HuH-7.5 (cell line): ENCODE results near the gene NR1H2.

ENCODE experiments used
- DNase-seq: peaks from one replicate; pipeline ENCODE4 v3.0.0; 2011; ENCODE audit warnings: low spot score

Gene NR1H2

GRCh38 chr19:50422397-50423278, 46.4 kb downstream of the NR1H2 start:
- DNase-seq: no peak

GRCh38 chr19:50423279-50424113, 47.2 kb downstream of the NR1H2 start:
- DNase-seq: no peak

DNA sequence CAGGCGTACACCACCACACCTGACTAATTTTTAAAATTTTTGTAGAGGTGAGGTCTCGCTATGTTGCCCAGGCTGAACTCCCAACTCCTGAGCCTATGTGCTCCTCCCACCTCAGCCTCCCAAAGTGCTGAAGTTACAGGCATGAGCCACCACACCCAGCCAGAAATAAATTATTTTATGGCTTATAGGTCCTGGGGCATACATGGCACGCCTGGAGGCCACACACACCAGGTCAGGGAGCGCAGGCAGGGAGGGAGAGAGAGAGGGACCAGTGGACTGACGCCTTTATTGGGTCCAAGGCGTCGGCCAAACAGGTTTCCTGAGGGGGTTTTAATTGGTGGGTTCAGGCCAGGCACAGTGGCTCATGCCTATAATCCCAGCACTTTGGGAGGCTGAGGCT, 49.3 kb downstream of the NR1H2 start:
- DNase-seq: no peak

DNA sequence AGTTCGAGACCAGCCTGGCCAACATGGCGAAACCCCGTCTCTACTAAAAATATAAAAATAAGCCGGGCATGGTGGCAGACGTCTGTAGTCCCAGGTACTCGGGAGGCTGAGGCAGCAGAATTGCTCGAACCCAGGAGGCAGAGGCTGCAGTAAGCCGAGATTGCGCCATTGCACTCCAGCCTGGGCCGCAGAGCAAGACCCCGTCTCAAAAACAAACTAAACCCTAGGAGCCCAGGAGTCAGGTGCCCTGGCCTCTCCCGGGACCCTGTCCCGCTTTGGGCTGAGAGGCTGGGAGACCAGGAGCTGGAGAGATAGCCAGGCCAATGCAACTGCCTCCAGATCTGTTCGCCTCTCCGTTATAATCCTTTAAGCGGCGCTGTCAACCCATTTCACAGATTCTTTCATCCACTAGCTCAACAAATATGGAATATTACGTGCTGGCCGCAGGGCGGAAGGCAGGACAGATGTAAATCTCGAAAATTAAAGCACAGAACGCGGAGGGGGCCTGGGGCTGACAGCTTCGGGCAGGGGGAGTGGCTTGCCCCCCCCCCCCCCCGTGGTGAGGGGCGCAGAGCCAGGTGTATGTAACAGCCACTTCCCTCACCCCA, 51.2 kb downstream of the NR1H2 start:
- DNase-seq: no peak

DNA sequence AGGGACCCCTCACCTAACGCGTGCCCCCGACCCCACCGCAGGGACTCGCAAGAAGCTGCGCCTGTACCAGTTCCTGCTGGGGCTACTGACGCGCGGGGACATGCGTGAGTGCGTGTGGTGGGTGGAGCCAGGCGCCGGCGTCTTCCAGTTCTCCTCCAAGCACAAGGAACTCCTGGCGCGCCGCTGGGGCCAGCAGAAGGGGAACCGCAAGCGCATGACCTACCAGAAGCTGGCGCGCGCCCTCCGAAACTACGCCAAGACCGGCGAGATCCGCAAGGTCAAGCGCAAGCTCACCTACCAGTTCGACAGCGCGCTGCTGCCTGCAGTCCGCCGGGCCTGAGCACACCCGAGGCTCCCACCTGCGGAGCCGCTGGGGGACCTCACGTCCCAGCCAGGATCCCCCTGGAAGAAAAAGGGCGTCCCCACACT, 51.8 kb downstream of the NR1H2 start:
- DNase-seq: no peak

DNA sequence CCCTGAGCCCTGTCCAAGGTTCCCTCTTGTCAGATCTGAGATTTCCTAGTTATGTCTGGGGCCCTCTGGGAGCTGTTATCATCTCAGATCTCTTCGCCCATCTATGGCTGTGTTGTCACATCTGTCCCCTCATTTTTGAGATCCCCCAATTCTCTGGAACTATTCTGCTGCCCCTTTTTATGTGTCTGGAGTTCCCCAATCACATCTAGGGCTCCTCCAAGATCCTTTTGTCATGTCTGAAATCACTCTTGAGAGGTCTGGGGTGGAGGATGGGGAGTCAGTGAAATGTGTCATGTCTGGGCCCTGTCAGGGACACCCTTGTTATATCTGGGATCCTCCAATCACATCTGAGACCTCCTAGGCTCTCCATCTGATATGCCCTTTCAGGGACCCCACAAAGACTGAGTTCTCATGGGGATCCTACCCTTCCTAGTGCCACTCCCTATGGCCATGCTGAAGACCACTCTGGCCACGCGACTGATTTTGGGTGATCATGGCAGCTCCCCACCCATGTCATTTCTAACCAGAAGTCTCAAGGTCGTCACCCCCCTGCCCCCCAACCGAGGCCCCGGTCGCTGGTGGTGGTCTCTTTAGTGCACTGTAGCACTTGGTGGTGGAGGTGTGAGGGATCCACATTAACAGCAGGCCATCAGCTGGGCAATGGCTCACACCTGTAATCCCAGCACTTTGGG, 52.7 kb downstream of the NR1H2 start:
- DNase-seq: no peak

DNA sequence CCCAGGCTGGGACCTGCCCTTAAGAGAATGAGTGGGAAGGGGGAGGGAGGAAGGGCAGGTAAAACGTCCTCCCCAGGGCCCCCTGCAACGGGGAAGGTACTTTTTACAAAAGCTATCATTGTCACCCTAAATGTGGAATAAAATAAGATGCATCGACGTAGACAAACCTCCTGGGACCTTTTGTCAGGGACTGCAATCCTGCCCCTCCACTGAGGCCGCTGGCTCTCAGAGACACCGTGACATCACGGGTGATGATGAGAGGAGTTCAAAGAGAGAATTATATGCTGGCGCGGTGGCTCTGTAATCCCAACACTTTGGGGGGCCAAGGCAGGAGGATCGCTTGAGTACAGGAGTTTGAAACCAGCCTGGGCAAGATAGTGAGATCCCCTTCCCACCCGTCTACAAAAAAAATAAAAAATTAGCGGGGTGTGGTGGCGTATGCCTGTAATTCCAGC, 54.7 kb downstream of the NR1H2 start:
- DNase-seq: no peak

DNA sequence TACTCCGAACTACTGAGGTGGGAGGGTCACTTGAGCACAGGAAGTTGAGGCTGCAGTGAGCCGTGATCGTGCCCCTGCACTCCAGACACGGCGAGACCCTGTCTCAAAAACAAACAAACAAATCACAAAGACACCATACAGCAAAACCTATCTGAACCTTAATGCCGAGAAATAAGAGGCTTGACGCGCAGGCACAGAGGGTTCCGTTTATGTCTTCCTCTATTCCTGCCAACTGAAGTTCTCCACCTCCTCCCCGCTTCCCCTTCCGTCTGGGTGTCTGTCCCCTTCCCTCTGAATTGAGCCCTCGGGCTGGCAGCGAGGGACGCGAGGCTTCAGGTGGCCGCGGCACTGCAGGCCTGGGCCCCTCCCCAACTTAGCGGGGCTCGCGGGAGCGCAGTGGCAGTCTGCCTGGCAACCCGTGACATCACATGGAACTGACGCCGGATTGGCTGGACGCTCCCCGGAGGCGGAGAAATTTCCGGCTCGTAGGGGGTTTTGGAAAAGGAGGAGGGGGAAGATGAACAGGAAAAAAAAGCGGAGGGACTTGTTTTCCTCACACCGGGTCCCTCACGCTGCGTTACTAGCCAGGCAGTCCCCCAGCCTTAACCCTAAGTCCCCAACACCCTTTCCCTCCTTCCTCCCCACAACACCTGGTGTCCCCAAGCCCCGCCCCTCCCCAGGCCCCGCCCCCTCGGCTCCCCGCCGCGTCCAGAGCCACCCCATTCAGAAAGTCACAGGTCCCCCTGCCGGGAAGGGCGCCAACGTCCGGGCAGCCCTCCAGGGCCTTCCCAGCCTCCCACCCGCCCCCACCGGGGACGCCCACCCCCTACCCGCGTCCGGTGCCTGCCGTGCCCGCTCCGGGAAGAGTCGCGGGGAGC, 55.3 kb downstream of the NR1H2 start:
- DNase-seq: peak; percentile 95

DNA sequence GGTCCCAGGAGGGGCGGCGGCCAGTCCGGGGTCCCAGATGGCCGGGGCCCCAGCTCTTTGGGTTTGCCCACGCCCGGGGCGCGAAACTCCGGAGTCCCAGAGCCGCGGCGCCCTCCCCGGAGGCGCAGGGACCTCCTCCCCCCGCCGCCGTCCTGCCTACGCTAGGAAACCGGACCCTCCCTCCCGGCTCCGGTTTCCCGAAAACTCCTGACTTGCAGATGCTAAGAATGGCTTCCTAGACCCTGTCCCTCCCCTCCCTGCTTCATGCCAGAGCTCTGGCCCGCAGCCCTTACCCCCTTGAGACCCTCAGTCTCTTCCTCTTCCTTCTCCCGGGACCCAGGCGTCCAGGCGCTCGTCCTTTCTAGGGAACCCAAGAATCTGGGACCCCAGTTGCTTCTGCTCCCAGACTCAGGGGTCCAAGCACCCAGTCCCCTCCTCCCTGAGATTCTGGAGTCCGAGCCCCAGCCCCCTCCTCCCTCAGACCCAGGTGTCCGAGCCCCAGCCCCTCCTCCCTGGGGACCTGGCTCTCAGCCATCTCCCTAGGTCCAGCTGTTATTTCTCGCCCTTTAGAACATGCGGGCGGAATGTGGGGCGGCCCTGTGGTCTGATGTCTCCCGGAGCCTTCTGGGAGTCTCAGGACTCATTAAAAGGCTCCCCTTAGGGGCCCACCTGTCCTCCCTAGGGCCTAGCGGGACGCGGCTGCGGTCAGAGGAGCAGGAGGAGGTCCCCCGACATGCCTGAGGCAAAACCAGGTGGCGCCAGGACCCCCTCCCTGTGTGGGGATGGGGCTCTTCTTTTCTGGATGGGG, 56.2 kb downstream of the NR1H2 start, which contains the start of gene MYBPC2:
TSS of gene MYBPC2 (plus strand) at position 672 of the 808 bp plus-strand sequence. CDS start at position 734, 62 bp downstream.
- no peak for DNase-seq
